Transverse colon (tissue), 4 donors: ENCODE results near the gene BANF2. TPM values are rescaled to one million over a fixed set of nuclear protein-coding genes. Genes with fewer than 3 reads are reported as not detected.

ENCODE experiments used
- DNase-seq: peaks from one replicate; pipeline ENCODE4 v3.0.0-alpha.2; 2019
- H3K27ac ChIP-seq, 4 donors: fragments of 200-600 bp; sonication (generic); 2 replicates each; pipeline ENCODE4 v1.5.1; 2016 to 2018; ENCODE audit warnings: inconsistent platforms in 4 of 4
- H3K27me3 ChIP-seq: fragments of 200-600 bp; sonication (generic); 2 replicates; pipeline ENCODE4 v1.5.1; 2017; ENCODE audit warnings: inconsistent platforms
- H3K36me3 ChIP-seq, 4 donors: fragments of 200-600 bp; sonication (generic); 2 replicates each; pipeline ENCODE4 v1.5.1; 2017 to 2019; ENCODE audit warnings: inconsistent platforms in 4 of 4
- H3K4me1 ChIP-seq, 4 donors: fragments of 200-600 bp; sonication (generic); 2 replicates each; pipeline ENCODE4 v1.5.1; 2017 to 2020; ENCODE audit warnings: inconsistent platforms in 4 of 4
- H3K4me3 ChIP-seq, 4 donors: fragments of 200-600 bp; sonication (generic); 1 replicate in 1 of 4; 2 replicates in 3 of 4; pipeline versions ENCODE4 v1.5.1 to v1.6.1; 2017 to 2019; ENCODE audit warnings: inconsistent platforms in 4 of 4
- H3K9me3 ChIP-seq, 2 donors: fragments of 200-600 bp; sonication (generic); 2 replicates each; pipeline ENCODE4 v1.5.1; 2017 to 2019; ENCODE audit warnings: inconsistent platforms in 2 of 2
- EP300 ChIP-seq: sonication (generic); formaldehyde crosslinking; IDR thresholded peaks from one replicate; pipeline ENCODE4 v1.6.1; 2017; ENCODE audit warnings: antibody characterized with exemption, low read depth
- POLR2A ChIP-seq: fragments of 450-650 bp; IDR thresholded peaks from one replicate; pipeline ENCODE4 v1.6.1; 2016; ENCODE audit warnings: antibody characterized with exemption, mild to moderate bottlenecking, moderate library complexity
- POLR2AphosphoS5 ChIP-seq, 3 donors: sonication (generic); formaldehyde crosslinking; IDR thresholded peaks; one replicate each; pipeline ENCODE4 v1.6.1; 2016; ENCODE audit warnings: antibody characterized with exemption in 3 of 3
- WGBS, 2 donors: methylation state at CpG; one replicate each; pipeline ENCODE4 v1.1.5; 2018; ENCODE audit warnings: low coverage in 1 of 2; 5-methylcytosine and 5-hydroxymethylcytosine counted together
- in situ Hi-C, 4 donors: fragments of 200-750 bp; cut with MboI; loops; one replicate each; pipeline versions ENCODE4 v1.15.0 to v1.15.1; 2017; ENCODE audit warnings: low sequenced_read_pairs in 3 of 4, low pct_ligation_motif_present in 1 of 4, low pct_unique_long_range_greater_than_20kb in 1 of 4
- intact Hi-C: fragments of 100-400 bp; cut with DNase I; formaldehyde crosslinking; loops from one replicate; pipeline ENCODE4 v1.15.1; 2023; ENCODE audit warnings: low total_unique reads
- total RNA-seq, 4 donors: library from RNA; depleted of rRNA; stranded (reverse); fragments of >200 nt; gene quantifications; one replicate each; pipeline ENCODE4 v1.1.0, GENCODE V29; 2016
- TF ChIP-seq, protein P1 (sequence below), 5 experiments: fragments of 200-600 bp in 3 of 5; fragments of 450-650 bp in 2 of 5; sonication (generic) in 3 of 5; IDR thresholded peaks; 1 replicate in 2 of 5; 2 replicates in 3 of 5; pipeline ENCODE4 v1.5.1; 2016 to 2017; ENCODE audit warnings: antibody characterized with exemption in 5 of 5, inconsistent platforms in 3 of 5, mild to moderate bottlenecking in 2 of 5, moderate library complexity in 1 of 5

The BANF2 gene
- total RNA-seq, 4 donors from 2014 or later, result not detected

DNA sequence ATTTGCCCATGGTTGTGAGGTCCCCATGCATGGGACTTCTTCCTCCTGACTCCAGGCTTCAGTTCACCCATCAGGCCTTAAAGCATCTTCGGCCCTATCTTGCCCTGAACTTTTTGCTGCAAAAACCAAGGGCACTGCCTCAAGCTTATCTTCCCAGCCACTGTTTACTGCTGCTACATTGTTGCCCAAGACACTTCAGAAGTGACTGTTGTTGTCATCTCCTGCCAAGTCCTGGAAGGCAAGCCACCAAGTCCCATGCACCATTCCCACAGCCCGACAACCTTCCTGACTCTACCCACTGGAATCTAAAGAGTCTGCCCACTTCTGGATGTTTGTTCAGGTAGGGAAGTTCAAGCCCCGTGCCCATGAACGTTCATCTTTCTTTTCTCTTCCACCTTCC lies 12.4 kb downstream of the BANF2 start:
- WGBS, 2 donors, result 91% methylated on average over 4 of the region's 4 CpGs; no CpG with 5 or more reads in 1 of the 2 donors
- Histone ChIP-seq H3K36me3 (no peaks in the 10 kb centered on the region), H3K27ac (no peak overlapping the region), H3K4me1 (peaks cover 12 to 18% (median 14%) of the 10 kb centered on the region in 4 donors), H3K9me3 (no peaks in the 10 kb centered on the region), H3K27me3 (no peaks in the 10 kb centered on the region), H3K4me3 (no peak overlapping the region)
- TF ChIP-seq, protein P1, sequence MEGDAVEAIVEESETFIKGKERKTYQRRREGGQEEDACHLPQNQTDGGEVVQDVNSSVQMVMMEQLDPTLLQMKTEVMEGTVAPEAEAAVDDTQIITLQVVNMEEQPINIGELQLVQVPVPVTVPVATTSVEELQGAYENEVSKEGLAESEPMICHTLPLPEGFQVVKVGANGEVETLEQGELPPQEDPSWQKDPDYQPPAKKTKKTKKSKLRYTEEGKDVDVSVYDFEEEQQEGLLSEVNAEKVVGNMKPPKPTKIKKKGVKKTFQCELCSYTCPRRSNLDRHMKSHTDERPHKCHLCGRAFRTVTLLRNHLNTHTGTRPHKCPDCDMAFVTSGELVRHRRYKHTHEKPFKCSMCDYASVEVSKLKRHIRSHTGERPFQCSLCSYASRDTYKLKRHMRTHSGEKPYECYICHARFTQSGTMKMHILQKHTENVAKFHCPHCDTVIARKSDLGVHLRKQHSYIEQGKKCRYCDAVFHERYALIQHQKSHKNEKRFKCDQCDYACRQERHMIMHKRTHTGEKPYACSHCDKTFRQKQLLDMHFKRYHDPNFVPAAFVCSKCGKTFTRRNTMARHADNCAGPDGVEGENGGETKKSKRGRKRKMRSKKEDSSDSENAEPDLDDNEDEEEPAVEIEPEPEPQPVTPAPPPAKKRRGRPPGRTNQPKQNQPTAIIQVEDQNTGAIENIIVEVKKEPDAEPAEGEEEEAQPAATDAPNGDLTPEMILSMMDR (IDR thresholded peaks at IDR 0.05), result no peak
- no peak for TF ChIP-seq POLR2AphosphoS5 (IDR thresholded peaks at IDR 0.05)
- TF ChIP-seq EP300, result no peak
- no peak for TF ChIP-seq POLR2A
- no peak for DNase-seq
- in situ Hi-C loops, result no loop called here
- intact Hi-C loops, result no loop called here

DNA sequence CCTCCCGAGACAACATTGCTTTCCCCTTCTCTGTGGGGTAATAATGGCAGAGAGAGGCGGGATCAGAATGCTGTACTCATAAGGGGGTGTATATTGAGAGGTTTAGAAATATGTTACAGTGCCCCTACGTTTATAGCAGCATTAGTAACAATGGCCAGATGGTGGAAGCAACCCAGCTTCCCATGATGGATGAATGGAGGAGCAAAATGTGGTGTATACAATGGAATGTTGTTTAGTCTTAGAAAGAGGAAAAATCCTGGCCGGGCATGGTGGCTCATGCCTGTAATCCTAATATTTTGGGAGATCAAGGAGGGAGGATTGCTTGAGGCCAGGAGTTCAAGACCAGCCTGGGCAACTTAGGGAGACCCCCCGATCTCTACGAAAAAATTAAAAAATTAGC lies 12.9 kb downstream of the BANF2 start:
- TF ChIP-seq EP300 (no peak), POLR2A (no peak), POLR2AphosphoS5 (IDR thresholded peaks at IDR 0.05) (no peak)
- TF ChIP-seq, protein P1 (IDR thresholded peaks at IDR 0.05), result no peak
- intact Hi-C loops (no loop called here), in situ Hi-C loops (no loop called here)
- Histone ChIP-seq H3K36me3 (no peaks in the 10 kb centered on the region), H3K9me3 (no peaks in the 10 kb centered on the region), H3K4me1 (peaks cover 12 to 18% (median 14%) of the 10 kb centered on the region in 4 donors), H3K27me3 (no peaks in the 10 kb centered on the region), H3K27ac (no peak overlapping the region), H3K4me3 (no peak overlapping the region)
- DNase-seq, result no peak
- 76% methylated on average over 6 of the region's 6 CpGs; no CpG with 5 or more reads in 1 of the 2 donors for WGBS, 2 donors

DNA sequence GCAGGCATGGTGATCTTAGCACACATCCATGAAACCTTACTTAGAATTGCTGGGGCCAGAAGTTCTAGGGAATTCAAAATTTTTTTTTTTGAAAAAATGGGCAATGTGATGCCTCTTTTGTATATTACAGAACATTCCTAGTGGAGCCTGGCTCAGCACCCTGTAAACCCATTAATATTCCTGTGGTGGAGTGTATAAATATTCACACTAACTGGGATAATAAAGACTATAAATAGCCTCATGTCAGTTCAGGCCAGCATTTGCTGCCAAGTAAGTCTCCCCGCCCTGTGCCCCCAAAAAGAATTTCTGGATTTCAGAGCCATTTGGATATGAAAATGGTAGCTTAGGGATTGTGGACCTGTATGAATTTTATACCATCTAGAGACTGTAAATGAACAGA lies 14.8 kb downstream of the BANF2 start:
- no peak for DNase-seq
- no peaks in the 10 kb centered on the region for H3K9me3 ChIP-seq
- 56 to 78% methylated on average over 1 of the region's 1 CpG for WGBS, 2 donors
- intact Hi-C loops (no loop called here), in situ Hi-C loops (no loop called here)
- H3K27me3 ChIP-seq, result no peaks in the 10 kb centered on the region
- no peaks in the 10 kb centered on the region for H3K36me3 ChIP-seq
- TF ChIP-seq EP300 (no peak), POLR2AphosphoS5 (IDR thresholded peaks at IDR 0.05) (no peak), POLR2A (no peak)
- TF ChIP-seq, protein P1 (IDR thresholded peaks at IDR 0.05), result no peak
- H3K27ac ChIP-seq, result no peak overlapping the region
- no peak overlapping the region for H3K4me3 ChIP-seq
- peaks cover 10 to 18% (median 13%) of the 10 kb centered on the region in 4 donors for H3K4me1 ChIP-seq

DNA sequence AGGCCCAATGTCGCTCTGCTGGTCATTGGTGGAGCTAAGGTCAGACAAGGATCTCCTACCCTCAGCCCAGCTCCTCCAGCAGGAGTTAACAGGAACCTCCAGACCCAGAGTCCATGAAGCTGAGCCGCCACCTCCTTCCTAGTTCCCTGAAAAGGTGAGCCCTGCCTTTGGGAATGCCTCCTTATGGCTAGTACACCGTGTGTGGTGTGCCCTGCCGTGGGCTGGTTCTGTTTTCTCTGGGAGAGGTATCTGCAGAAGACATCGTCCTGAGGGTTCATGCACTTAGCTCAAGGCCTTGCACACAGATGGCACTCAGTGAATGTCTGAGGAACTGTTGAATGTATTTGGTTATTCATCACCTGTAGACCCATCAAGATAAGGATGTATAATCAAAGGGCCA lies 15.3 kb downstream of the BANF2 start:
- DNase-seq, result no peak
- Histone ChIP-seq H3K4me1 (peaks cover 10 to 15% (median 13%) of the 10 kb centered on the region in 4 donors), H3K27ac (no peak overlapping the region), H3K36me3 (no peaks in the 10 kb centered on the region), H3K27me3 (no peaks in the 10 kb centered on the region), H3K9me3 (no peaks in the 10 kb centered on the region), H3K4me3 (no peak overlapping the region)
- intact Hi-C loops, result no loop called here
- WGBS, 2 donors, result 60 to 83% methylated on average over 1 to 5 of the region's 5 CpGs
- in situ Hi-C loops, result no loop called here
- TF ChIP-seq POLR2A (no peak), POLR2AphosphoS5 (IDR thresholded peaks at IDR 0.05) (no peak), EP300 (no peak)
- TF ChIP-seq, protein P1 (IDR thresholded peaks at IDR 0.05), result no peak
